Measurements from ENCODE around the gene SH3BP2.

Gene SH3BP2

GRCh38 chr4:2835978-2836377, 43.1 kb downstream of the SH3BP2 start:
- no peak for DNase-seq

GRCh38 chr4:2836391-2836859, 43.5 kb downstream of the SH3BP2 start:
- no peak for DNase-seq

GRCh38 chr4:2837110-2837903, 44.4 kb downstream of the SH3BP2 start:
- DNase-seq: no peak

GRCh38 chr4:2837904-2838496, 45.1 kb downstream of the SH3BP2 start:
- no peak for DNase-seq

DNA sequence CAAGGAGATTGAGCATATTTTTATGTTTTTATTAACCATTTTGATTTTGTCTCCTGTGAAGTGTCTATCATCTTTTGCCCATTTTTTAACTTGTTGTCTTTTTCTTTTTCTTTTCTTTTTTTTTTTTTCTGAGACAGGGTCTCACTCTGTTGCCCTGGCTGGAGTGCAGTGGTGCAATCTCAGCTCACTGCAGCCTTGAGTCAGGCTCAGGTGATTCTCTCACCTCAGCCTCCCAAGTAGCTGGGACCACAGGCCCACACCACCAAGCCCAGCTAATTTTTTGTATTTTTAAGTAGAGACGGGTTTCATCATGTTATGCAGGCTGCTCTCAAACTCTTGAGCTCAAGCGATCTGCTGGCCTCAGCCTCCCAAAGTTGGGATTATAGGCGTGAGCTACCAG, 46.2 kb downstream of the SH3BP2 start:
- DNase-seq: no peak

- DNase-seq: no peak
These were observed 49.9 kb downstream of the SH3BP2 start for GRCh38 chr4:2842687-2843262.

GRCh38 chr4:2843263-2843940, 50.5 kb downstream of the SH3BP2 start, which contains the start of gene ADD1:
Gene ADD1 (plus strand): TSS chr4:2843844. CDS start chr4:2875916, 32,072 bp downstream.
- peak; percentile 96 for DNase-seq

- DNase-seq: no peak
These were observed 51.2 kb downstream of the SH3BP2 start for GRCh38 chr4:2843941-2844584.

DNA sequence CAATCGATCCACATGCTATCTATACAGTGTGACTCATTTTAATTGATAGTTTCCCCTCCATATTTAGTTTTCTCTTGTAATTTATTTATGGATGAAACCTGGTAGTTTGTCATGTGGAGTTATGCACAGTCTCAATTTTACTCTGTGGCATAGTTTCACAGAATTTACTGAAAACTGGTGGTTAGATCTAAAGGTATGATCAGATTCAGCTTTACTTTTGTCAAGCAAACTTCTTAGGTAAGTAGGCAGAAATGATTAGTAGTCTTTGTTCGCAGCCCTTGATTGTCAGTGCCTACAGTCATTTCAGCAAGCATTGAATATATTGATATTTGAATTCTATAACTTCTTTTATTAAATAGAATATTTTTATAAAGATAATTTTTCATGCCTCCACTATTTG, 53.3 kb downstream of the SH3BP2 start:
- DNase-seq: no peak

GRCh38 chr4:2847302-2847871, 54.5 kb downstream of the SH3BP2 start:
- no peak for DNase-seq

- no peak for DNase-seq
These were observed 55.6 kb downstream of the SH3BP2 start for GRCh38 chr4:2848449-2848848.

- DNase-seq: no peak
These were observed 56.6 kb downstream of the SH3BP2 start for GRCh38 chr4:2849267-2850152.

GRCh38 chr4:2850966-2851798, 58.3 kb downstream of the SH3BP2 start:
- DNase-seq: no peak

- no peak for DNase-seq
These were observed 59.6 kb downstream of the SH3BP2 start for GRCh38 chr4:2852481-2852921.

DNA sequence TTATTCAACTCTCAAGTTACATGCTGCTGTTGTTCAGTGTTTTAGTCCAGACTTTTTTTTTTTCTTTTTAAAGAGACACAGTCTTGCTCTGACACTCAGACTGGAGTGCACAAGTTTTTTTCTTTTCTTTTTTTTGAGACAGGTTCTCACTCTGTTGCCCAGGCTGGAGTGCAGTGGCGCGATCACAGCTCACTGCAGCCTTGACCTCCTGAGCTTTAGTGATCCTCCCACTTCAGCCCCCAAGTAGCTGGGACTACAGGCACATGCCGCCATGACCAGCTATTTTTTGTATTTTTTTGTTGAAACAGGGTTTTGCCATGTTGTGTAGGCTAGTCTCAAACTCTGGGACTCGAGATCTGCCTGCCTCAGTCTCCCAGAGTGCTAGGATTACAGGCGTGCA, 62.7 kb downstream of the SH3BP2 start:
- DNase-seq: no peak

DNA sequence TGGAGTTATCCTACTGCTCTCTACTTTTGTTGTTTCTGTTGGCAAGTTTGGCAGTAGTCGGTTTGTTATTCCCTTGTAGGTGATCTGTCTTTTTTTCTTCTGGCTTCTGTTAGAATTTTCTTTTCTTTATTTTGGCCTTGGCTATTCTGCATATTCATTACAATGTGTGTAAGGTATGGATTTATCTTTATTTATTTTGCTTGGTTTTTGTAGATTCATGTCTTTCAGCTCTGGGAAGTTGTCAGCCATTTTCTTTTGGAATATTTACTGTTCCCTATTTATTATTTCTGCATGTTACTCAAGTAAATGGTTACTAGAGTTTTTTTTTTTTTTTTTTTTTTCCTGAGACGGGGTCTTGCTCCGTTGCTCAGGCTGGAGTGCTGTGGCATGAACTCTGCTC, 63.4 kb downstream of the SH3BP2 start:
- no peak for DNase-seq

GRCh38 chr4:2857349-2857927, 64.6 kb downstream of the SH3BP2 start:
- DNase-seq: no peak

- no peak for DNase-seq
These were observed 65.7 kb downstream of the SH3BP2 start for GRCh38 chr4:2858451-2859217.

GRCh38 chr4:2859514-2859913, 66.6 kb downstream of the SH3BP2 start:
- no peak for DNase-seq

Measured in 8988T (cell line).